ENCODE results near the gene APCDD1.

APCDD1 gene

DNA sequence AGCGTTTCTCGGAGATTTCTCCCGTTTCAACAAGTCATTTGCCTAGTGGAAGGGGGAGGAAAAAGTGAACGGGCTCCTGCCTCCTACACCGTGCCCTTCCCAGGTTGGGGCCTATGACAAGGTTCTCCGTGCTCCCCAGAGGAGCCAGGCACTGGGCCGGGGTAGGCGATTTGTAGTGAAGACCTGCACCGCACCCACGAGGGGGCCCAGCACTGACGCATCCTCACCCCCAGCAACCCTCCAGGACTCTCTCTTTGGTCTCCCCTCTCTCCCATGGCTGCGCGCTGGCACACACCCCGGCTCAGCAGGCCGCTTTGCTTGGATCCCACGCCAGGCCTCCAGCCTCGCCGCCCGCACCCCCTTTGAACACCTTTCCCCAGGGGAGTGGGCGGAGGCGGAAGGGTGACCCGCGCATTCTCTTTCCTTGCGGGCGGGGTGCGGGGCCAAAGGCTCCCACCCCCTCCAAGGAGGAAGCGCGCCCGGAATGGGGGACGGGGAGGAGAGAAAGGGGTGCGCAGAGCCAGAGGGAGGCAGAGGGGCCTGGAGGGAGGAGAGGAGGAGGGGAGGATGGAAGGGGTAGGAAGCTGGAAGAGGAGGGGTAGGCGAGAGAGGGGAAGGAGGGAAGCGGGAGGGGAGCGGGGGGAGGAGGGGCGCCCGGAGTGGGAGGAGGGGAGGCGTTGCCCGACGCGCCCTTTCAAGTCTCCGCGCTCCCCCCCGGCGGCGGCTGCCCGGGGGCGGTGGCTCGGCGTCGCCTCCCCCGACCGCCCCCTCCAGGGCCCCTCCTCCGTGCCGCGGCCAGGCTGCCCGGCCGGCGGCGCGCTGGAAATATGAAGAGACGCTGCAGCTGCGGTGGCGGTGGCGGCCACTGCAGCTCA lies at the start of gene APCDD1:
Gene APCDD1, plus strand, starts transcription at position 830 of the 875 bp plus-strand sequence. CDS start 347 bp downstream, outside the sequence.
- no peak for DNase-seq (ENCODE audit: low read depth in 2 of 2)

DNA sequence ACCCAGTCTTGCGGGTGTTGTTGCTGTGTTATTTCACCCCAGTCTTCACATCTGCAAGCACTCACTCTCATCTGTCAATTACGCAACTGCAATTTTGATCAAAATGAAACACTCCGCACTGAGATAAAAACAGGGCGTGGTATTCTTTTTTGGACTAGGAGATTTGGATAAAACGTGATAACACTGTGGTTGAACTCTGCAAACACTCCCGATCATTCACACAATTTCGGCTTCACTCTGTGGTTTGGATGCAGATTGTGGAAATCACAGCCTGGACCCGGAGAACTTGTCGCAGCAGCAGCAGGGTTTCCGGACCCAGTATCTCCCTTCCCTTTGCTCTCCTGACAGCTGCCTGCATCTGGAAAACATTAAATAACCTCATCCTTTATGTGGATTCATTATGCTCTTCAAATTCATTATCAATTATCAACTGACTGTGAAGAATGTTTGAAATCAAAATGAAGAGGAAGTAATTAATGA lies 49.4 kb upstream of the APCDD1 start:
- no peak for DNase-seq (ENCODE audit: low read depth in 2 of 2)

DNA sequence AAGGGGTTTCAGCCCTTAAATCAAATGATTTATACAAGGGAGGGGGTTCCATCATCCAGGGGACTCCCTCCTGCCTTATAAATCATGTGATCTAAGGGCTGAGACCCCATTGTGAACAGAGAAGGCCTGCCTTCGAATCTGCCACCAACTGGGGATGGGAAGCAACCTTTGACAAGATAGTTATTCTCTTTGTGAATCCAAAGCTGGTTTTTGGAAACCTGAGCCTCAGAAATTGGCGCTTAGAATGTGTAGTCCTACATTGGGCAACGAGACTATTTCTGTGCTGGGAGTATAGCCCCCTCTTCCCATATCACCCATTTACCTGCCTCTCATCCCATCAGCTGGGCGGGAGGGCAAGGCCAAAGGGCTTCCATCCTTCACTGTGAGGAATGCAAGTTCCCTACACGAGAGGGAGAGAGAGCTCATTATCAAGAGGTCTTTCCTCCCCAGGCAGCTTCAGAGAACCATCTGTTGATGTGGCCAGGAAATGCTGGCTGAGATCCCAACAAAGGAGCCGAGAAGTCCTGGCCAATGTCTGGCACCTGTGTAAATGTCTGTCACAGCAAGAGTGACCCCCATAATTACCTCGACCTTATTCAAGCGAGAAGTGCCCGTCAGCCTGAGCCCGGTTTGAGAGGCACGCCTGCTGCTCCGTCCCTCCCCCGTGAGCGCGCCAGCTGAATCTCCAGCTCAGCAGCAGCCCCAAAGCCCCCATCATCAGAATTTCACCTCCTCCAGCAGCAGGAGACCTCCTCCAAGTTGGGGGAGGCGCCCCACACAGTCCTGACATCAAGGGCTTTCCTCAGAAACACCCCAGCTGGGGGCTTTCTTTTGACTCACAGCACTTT lies 48.4 kb upstream of the APCDD1 start:
- DNase-seq (ENCODE audit: low read depth in 2 of 2), result no peak

DNA sequence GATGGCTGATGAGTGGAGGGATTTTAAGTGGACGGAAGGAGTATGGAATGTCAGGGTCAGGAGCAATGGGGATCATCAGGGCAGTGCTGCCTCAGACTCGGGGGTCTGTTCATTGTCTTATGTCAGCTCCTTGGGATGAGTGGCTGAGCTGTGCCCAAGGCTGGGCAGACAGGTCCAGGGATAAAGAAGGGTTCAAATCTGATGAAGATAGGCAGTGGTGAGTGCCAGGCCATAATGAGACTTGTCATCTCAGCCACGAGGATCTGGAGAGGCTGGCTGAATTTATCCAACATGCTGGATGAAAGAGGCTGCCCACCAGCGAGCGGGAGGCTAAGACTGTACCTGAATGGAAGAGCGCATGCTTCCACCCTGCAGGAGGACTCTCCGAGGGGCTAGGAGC lies 46.3 kb upstream of the APCDD1 start:
- no peak for DNase-seq (ENCODE audit: low read depth in 2 of 2)

DNA sequence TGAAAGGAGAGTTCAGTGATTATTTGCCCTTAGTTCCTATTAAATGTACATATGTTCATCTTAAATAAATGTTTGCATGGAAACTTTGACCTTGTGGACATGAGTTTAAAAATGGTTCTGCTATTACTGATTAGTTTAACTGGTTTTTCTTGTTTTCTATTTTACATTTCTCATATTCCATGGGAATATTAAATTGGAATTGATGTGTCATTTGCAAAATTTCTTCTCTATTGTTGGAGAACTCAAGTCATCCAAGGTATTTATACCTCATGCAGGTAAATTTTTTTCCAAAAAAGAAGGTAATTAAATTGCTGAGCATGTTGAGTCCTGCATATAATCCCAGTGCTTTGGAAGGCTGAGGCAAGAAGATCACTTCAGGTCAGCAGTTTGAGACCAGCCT lies 45.4 kb upstream of the APCDD1 start:
- no peak for DNase-seq (ENCODE audit: low read depth in 2 of 2)

DNA sequence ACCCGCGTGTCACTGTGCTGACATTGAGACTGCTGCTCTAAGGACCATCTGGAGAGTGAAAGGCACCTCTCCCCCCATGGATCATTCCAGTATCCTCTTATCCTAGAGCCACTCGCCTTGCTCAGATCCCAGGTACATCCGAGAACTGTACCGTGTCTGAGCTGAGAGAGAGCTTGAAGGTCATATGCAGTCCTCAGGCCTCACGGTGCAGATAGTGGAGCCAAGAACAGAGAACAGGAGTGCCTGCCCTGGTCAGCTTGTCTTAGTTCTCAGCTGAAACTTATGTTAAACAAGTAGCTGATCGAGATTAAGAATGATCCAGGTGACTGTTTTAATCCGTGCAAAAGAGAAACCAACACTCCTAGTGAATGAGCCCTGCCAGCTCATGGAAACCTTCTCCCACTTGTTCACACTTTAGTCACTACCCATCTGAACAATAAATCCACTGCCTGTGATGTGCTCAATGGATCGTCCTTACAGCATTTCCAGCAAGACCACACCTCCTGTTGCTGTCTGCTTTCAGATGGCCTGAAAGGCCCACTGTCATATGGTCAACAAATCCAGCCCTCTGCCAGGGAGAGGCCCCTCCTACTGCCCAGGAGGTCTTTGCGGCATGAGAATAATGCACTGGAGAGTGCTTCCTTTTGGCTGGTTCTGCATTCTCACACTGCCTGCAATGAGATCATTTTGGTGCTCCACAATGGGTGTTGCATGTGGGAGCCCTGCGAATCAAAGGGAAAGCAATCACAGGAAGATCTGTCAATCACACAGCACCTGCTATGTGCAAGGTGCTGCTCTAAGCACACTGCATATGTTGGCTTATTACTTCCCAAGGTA lies 43.7 kb upstream of the APCDD1 start:
- no peak for DNase-seq (ENCODE audit: low read depth in 2 of 2)

DNA sequence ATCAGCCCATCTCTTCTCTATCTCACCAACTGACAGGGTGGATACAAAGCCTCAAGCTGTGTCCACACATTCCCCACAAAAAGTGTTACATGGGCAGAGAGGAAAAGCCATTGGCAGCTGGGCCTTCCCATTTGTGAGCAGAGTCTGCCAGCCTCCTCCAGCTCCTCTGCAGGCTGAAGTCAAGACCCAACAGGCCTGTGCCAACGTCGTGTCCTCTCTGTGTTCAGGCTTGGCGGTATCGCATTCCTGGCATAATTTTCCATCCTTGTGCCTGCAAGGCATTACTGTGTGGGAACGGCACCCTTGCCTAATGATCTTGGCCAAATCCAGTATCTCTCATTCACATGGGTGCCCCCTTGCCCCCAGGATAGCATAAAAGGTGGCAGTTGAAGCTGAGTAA lies 41.5 kb upstream of the APCDD1 start:
- DNase-seq (ENCODE audit: low read depth in 2 of 2), result no peak

DNA sequence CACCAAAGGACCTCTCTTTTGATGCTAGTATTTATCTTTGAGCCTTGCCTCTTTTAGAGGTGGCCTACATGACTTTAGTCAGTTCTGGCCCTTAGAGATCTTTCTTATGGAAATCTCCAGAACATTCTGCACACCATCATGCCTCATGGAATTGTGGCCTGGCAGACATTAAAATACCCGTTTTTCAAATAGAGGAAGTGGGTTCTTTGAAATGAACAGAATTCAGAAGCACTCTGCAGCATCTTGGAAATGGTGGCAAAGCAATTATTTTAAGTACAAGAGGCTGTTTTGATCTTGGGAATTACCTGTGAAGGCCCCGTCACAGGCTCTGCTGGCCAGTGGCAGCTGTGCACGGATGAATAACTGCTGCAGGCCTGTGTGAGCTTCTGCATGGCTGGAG lies 40.7 kb upstream of the APCDD1 start:
- no peak for DNase-seq (ENCODE audit: low read depth in 2 of 2)

DNA sequence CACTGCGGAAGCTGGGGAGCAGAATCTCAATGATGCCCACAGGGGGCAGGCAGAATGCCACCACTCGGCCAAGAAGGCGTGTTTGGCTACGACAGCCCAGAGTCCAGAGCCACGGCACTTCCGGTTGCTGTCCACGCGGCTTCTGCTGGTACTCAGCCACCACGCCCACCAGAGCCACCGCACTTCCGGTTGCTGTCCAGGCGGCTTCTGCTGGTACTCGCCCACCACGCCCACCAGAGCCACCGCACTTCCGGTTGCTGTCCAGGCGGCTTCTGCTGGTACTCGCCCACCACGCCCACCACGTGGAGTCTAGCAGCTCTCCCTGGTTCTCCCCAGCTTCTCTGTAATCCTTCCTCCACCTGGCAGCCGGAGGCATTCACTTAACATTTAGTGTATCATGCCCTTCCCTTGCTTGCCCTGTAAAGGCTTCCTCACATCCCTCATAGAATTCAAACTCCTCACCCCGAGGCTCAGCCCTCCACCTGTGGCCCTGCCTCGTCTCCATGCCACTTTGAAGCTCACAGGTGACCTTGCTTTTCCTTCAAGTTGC lies 40.1 kb upstream of the APCDD1 start:
- no peak for DNase-seq (ENCODE audit: low read depth in 2 of 2)

DNA sequence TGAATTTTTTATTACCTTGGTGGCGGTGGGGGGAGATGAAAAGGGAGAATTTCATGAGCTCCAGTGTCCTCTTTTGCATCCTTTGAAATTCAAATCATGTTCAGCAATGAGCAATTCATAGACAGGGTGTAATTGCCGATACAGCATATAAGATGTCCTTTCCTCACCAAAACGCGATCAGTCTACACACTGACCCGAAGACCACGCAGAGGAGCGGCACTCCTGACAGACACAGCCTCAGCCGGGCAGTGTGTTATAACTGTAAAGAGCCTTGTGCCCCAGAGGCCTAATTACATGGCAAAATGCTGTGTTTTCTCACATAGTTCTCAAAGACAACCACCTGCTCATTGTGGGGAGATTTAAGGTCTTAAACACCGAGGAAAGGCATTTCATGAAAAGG lies 38.4 kb upstream of the APCDD1 start:
- DNase-seq (ENCODE audit: low read depth in 2 of 2), result no peak

DNA sequence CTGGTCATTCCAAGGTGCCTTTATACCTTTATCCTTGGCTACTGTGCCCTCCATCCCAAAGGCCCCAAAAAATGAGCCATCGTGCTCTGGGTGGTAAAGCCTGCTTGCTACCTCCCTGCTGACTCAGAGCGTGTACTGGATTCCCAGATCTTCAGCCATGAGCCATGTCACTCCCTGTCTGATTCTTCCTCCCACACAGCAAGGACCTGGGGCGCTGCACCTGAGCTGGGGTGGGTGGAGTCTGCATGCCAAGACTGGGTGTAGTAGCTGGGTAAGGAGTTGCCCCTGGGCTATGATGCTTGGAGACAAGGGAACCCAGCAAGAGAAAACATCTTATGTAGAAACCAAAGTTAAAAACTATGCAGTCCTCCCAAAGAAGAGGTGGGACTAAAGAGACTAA lies 37.2 kb upstream of the APCDD1 start:
- DNase-seq (ENCODE audit: low read depth in 2 of 2), result no peak

DNA sequence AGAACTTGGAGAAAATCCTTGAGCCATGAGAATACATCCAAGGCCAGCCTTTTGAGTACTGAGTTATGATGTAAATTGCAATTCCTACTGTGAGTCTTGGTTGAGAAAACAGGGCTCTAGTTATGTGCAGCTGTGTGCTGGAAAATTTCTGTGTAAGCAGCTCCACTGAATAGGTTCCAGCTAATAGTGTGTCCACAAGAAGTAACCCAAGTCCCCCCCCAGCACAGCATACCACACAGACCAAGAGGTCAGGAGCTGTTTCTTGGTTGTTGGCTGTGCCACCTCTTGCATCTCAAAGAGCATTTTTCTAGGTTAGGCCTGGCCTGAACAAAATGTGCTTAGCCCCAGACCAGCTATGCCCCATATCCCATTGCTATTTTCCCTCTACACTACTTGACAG lies 36.8 kb upstream of the APCDD1 start:
- no peak for DNase-seq (ENCODE audit: low read depth in 2 of 2)

DNA sequence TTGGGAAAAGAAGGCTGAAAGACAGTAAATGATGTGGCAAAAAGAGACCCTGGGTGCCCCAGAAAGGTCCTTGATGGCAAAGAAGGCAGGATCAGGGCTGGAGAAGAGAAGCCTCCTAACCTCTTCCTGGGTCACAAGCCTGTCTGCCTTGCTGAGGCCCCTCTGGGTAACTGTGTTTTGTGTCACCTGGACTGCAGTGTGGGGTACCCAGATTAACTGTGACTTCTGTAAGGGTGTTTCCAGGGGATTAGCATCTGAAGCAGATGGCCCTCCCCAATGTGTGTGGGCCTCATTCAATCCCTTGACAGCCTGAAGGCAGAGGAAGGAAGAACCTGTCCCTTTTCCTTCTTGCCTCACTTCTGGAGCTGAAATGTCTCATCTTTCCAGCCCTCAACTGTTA lies 35.6 kb upstream of the APCDD1 start:
- DNase-seq (ENCODE audit: low read depth in 2 of 2), result no peak

DNA sequence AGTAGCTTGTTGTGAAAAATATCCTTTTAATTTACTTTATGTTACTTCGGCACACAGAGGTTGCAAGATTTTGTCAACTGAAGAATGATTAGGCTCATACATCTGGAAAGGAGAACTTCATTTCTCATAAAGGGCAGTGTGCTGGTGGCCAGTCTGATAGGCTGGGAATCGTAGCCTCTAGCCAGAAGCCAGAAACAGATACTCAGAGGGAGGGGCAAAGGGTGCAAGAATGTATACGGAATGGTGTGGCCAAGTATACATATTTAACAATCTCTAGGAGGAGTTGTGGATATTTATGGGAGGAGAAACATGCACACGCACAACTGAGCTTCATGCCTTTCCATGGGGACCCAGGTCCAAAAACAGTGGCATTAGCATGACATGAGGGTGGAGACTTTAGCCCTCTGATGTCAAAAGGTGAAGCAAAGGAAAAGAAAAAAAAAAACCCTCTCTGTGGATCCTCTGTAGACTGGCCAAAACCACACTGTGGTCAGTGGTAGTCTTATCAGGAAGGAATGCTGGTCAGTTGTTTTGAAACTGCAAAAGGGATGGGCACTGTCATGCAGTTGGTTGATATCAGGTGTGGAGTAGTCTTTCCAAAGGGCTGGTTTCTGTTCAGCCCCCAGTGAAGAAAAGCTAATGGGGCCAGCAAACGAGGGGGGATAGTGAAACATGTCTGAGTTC lies 34.9 kb upstream of the APCDD1 start:
- no peak for DNase-seq (ENCODE audit: low read depth in 2 of 2)

DNA sequence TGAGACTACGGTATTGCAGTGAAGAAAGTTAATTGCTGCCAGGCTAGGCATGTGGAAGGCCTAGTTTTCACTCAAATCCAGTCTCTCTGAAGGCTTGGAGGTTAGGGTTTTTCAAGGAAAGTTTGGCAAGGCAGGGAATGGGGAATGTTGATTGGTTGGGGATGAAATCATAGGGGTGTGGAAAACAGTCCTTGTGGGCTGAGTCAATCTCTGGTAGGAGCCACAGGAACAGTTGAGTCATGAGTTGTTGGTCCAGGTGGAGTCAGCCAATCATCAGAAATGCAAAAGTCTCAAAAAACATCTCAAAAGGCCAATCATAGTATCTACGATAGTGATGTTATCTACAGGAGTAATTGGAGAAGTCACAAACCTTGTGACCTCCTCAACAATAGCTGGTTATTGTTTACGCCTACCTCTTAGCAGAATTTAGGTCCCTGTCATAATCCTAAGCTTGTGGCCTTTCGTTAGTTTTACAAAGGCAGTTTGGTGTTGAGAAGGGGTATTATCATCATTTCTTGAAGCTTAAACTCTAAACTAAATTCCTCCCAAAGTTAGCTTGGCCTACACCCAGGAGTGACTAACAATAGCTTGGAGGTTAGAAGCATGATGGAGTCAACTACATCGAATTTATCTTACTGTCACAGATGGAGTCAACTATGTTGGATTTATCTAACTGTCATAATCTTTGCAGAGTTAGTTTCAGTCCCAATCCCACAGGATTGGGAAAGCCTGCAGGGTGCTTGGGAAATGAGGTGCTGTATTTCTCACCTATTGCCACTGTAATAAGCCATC lies 33.7 kb upstream of the APCDD1 start:
- no peak for DNase-seq (ENCODE audit: low read depth in 2 of 2)

DNA sequence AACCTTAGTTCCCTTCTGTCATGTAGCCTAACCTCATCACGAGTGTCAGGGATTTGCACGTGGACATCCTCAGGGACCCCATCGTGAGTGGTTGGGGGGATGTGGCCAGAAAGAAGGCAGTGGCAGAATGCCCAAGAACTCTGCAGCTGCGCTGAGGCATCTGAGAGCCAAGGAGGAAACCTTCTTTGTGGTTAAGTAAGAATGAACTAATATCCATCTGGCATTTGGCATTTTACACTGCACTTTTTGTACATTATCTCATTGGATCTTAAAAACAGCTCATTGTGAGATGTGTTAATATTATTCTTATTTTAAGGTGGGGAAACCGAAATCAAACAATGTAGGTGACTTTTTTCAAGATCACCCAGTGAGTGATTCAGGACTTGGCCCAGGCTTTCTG lies 32.6 kb upstream of the APCDD1 start:
- DNase-seq (ENCODE audit: low read depth in 2 of 2), result no peak

DNA sequence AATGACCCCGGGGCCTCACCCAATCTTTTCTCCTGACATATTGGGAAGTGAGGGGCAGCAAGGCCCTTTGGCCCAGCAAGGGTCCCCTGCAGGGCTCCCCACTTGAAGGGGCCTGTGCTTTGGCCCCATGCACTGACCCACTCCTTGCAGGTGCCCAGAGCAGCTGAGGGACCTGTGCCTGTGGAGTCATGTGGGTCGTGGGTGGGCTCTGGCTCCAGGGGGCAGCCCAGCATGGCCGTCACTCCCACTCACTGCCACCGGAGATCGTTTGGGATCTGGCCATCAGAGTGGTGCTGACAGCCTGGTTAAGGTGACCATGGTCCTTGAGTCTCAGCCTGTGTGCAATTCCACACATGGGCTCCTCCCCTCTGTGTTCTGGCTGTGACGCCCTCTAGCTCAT lies 31.7 kb upstream of the APCDD1 start:
- DNase-seq (ENCODE audit: low read depth in 2 of 2), result no peak

DNA sequence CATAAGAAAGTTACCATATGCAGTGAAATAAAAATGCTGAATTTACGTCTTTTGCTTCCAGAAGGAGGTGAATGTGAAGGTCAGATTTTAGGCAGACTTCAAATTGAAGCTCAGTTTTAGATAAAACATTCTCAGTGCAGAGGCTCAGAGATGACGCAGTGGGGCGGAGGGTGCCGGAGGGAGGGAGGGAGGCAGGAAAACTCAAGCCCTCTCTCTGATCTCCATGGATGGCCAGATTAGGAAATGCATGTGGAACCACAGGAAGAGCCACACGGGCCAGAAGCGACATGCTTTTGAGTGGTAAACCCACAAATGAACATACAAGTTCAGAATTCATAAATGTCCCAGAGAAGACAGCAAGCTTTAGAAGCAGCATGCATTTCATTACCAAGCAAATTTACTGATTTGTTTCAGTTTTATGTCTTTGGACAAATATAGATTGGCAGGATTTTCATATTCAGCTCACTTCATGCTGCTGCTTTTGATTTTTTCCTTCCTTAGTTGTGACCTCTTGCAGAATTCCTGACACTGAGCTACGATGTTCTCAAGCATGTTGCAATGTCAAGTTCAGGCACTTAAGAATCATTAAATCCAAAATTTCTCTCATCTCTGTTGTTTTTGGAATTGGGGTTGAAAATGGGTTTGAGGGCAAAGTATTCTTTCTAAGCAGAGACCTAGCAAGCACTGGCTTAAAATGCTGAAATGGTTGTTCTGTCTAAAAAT lies 29.7 kb upstream of the APCDD1 start:
- DNase-seq (ENCODE audit: low read depth in 2 of 2), result no peak

DNA sequence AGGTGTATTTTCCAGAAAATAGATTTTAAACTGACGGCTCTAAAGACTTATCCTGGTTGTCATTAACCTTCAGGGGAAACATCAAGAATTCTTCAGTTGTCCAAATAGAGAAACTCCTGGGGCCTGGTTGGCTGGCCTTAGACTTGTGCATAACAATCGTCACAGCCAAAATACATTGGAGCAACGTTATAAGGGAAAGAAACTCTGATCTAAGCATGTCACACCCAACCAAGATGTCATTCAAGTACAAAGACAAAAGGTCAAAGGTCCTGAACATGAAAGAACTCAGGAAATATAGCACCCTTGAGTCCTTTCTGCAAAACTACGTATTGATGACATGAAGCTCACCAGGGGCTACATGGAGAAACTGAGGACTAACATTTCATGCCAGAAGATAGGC lies 23.8 kb upstream of the APCDD1 start:
- DNase-seq (ENCODE audit: low read depth in 2 of 2), result no peak

DNA sequence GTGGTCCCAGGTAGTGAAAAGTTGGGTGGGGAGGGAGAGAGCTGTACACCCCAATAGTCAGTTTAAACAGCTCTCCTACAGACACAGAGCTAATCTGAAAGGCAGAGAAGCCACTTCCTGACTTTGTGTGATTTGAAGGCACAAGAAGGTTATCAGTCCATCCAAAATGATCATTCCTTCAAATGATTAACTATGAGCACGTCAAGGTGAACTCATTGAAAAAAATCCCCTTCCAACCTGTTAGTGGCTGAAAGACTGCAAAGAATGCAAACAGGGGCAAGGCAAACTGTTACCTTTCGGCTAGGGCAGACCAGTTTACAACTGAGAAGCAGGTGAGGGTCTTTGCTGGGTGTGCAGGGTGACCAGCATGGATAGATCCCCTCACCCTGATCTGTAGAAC lies 22.8 kb upstream of the APCDD1 start:
- DNase-seq (ENCODE audit: low read depth in 2 of 2), result no peak

All from stimulated activated CD4-positive, alpha-beta T cell treated with anti-CD3 and anti-CD28 coated beads, Interleukin-1b, Interleukin-23, amount 100 ng/mL, for 4 hours (primary cell).